HCT116 (cell line): ENCODE data around the gene WWOX.

Experiments
- EZH2 ChIP-seq: fragments of 200-600 bp; sonication (generic); IDR thresholded peaks from 2 replicates; pipeline ENCODE4 v1.6.1; 2017; ENCODE audit warnings: antibody characterized with exemption, mixed run types
- POLR2A ChIP-seq: IDR thresholded peaks from 2 replicates; pipeline ENCODE4 v1.7.0; 2011; ENCODE audit warnings: borderline replicate concordance; ENCODE audit not compliant: insufficient read depth, insufficient read length; ENCODE audit errors: extremely low read depth
- RAD21 ChIP-seq: IDR thresholded peaks from 2 replicates; pipeline ENCODE4 v1.6.1; 2012; ENCODE audit warnings: low read depth, mild to moderate bottlenecking
- YY1 ChIP-seq: IDR thresholded peaks from 2 replicates; pipeline ENCODE4 v1.6.1; 2011; ENCODE audit warnings: low read length, low read depth, moderate library complexity, mild to moderate bottlenecking; ENCODE audit not compliant: insufficient replicate concordance; ENCODE audit errors: extremely low read depth
- TF ChIP-seq, protein P1 (sequence below), 3 experiments: fragments of 200-600 bp in 1 of 3; sonication (generic) in 1 of 3; IDR thresholded peaks in 2 of 3; conservative IDR thresholded peaks in 1 of 3; 2 replicates each; pipeline ENCODE4 v1.5.1; 2012 to 2017; ENCODE audit warnings: low read depth in 2 of 3, low read length in 2 of 3, antibody characterized with exemption in 1 of 3, borderline replicate concordance in 1 of 3, control low read depth in 1 of 3, mild to moderate bottlenecking in 1 of 3, mixed read lengths in 1 of 3, mixed run types in 1 of 3, moderate library complexity in 1 of 3; ENCODE audit not compliant: insufficient read depth in 1 of 3
- TF ChIP-seq, protein P2 (sequence below): IDR thresholded peaks from 2 replicates; pipeline ENCODE4 v1.6.1; 2012; ENCODE audit warnings: low read depth

DNA sequence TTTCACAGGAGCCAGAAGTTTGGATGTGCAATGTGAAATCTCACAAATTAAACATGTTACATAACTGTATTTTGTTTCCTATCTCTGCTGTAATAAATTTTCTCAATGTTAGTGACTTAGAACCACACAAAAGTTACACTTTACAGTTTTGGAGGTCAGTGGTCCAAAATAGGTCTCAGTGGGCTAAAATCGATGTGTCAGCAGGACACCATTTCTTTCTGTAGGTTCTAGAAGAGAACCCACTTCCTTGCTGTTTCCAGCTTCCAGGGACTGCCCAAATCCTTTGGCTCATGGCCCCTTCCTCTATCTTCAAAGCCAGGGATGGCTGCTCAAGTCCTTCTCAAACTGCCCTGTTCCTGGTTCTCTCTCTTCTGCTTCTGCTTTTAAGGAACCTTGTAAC is 252.7 kb downstream of the WWOX start:
- TF ChIP-seq, protein P1, sequence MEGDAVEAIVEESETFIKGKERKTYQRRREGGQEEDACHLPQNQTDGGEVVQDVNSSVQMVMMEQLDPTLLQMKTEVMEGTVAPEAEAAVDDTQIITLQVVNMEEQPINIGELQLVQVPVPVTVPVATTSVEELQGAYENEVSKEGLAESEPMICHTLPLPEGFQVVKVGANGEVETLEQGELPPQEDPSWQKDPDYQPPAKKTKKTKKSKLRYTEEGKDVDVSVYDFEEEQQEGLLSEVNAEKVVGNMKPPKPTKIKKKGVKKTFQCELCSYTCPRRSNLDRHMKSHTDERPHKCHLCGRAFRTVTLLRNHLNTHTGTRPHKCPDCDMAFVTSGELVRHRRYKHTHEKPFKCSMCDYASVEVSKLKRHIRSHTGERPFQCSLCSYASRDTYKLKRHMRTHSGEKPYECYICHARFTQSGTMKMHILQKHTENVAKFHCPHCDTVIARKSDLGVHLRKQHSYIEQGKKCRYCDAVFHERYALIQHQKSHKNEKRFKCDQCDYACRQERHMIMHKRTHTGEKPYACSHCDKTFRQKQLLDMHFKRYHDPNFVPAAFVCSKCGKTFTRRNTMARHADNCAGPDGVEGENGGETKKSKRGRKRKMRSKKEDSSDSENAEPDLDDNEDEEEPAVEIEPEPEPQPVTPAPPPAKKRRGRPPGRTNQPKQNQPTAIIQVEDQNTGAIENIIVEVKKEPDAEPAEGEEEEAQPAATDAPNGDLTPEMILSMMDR (IDR thresholded peaks at IDR 0.05 in 2 of 3, conservative IDR thresholded peaks at IDR 0.05 in 1 of 3; ENCODE audit: borderline replicate concordance in 1 of 3, insufficient read depth in 1 of 3, low read depth in 2 of 3, low read length in 2 of 3): no peak
- TF ChIP-seq RAD21 (no peak), EZH2 (no peak), YY1 (no peak), POLR2A (no peak)
- TF ChIP-seq, protein P2, sequence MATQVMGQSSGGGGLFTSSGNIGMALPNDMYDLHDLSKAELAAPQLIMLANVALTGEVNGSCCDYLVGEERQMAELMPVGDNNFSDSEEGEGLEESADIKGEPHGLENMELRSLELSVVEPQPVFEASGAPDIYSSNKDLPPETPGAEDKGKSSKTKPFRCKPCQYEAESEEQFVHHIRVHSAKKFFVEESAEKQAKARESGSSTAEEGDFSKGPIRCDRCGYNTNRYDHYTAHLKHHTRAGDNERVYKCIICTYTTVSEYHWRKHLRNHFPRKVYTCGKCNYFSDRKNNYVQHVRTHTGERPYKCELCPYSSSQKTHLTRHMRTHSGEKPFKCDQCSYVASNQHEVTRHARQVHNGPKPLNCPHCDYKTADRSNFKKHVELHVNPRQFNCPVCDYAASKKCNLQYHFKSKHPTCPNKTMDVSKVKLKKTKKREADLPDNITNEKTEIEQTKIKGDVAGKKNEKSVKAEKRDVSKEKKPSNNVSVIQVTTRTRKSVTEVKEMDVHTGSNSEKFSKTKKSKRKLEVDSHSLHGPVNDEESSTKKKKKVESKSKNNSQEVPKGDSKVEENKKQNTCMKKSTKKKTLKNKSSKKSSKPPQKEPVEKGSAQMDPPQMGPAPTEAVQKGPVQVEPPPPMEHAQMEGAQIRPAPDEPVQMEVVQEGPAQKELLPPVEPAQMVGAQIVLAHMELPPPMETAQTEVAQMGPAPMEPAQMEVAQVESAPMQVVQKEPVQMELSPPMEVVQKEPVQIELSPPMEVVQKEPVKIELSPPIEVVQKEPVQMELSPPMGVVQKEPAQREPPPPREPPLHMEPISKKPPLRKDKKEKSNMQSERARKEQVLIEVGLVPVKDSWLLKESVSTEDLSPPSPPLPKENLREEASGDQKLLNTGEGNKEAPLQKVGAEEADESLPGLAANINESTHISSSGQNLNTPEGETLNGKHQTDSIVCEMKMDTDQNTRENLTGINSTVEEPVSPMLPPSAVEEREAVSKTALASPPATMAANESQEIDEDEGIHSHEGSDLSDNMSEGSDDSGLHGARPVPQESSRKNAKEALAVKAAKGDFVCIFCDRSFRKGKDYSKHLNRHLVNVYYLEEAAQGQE: no peak
